ENCODE data around the gene WDR54. TPM values are rescaled to one million over a fixed set of nuclear protein-coding genes. Genes with fewer than 3 reads are reported as not detected.

Gene WDR54
- total RNA-seq, 4 donors from 2014 or later = 7.6 to 14.6 (median 11.9) TPM

DNA sequence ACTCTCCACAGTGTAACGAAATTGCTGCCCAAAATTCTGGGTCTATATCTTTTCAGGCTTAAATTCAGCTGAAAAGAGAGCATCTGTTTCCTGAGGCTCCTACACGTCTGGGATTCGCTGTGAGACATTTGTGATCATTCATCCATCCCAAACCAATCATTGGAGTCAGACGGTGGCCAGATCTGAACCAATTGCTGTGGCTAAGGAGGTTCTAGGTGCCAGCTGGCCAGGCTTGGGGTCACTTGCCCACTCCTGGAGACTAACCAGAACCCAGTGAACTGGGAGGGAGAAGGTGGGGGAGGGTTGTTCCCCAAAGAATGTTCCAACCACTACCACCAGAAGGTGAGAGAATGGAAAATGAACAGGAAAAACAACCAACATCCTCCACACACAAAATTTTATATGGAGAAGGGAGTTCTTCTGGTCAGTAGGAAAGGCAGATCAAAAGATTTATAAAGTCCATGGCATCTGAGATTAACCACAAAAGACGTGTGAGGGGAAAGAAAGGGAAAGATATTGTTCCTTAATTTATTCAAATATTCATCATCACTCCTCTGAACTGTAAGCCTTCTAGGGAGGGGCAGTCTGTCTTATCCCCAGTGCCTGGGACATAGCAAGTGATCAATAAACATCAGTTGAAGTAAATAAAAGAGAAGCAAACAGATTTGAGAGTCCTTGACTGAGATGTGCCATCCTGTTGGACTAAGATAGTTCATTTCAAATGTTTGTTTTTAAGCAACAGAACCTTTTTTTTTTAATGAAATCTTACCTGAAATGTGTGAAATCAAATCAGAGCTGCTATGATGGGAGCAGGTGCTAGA, 23.2 kb downstream of the WDR54 start:
- Histone ChIP-seq H3K36me3 (no peaks in the 10 kb centered on the region), H3K9me3 (no peaks in the 10 kb centered on the region), H3K27me3 (peaks cover 0 to 30% (median 7%) of the 10 kb centered on the region in 4 donors), H3K27ac (replicated peaks in 1 of 4) (no peak overlapping the region), H3K4me1 (peaks cover 17 to 27% (median 22%) of the 10 kb centered on the region in 4 donors), H3K4me3 (no peak overlapping the region)
- no peak for DNase-seq (ENCODE audit: extremely low spot score)
- WGBS = 22% methylated on average over 5 of the region's 5 CpGs
- intact Hi-C loops (cut with DNase I) = no loop called here
- no peak for TF ChIP-seq POLR2AphosphoS5 (IDR thresholded peaks at IDR 0.05)
- no peak for TF ChIP-seq POLR2A (IDR thresholded peaks at IDR 0.05; ENCODE audit: low read depth)
- TF ChIP-seq, protein P1, sequence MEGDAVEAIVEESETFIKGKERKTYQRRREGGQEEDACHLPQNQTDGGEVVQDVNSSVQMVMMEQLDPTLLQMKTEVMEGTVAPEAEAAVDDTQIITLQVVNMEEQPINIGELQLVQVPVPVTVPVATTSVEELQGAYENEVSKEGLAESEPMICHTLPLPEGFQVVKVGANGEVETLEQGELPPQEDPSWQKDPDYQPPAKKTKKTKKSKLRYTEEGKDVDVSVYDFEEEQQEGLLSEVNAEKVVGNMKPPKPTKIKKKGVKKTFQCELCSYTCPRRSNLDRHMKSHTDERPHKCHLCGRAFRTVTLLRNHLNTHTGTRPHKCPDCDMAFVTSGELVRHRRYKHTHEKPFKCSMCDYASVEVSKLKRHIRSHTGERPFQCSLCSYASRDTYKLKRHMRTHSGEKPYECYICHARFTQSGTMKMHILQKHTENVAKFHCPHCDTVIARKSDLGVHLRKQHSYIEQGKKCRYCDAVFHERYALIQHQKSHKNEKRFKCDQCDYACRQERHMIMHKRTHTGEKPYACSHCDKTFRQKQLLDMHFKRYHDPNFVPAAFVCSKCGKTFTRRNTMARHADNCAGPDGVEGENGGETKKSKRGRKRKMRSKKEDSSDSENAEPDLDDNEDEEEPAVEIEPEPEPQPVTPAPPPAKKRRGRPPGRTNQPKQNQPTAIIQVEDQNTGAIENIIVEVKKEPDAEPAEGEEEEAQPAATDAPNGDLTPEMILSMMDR (IDR thresholded peaks at IDR 0.05) = no peak
- no peak for TF ChIP-seq EP300 (IDR thresholded peaks at IDR 0.05)

DNA sequence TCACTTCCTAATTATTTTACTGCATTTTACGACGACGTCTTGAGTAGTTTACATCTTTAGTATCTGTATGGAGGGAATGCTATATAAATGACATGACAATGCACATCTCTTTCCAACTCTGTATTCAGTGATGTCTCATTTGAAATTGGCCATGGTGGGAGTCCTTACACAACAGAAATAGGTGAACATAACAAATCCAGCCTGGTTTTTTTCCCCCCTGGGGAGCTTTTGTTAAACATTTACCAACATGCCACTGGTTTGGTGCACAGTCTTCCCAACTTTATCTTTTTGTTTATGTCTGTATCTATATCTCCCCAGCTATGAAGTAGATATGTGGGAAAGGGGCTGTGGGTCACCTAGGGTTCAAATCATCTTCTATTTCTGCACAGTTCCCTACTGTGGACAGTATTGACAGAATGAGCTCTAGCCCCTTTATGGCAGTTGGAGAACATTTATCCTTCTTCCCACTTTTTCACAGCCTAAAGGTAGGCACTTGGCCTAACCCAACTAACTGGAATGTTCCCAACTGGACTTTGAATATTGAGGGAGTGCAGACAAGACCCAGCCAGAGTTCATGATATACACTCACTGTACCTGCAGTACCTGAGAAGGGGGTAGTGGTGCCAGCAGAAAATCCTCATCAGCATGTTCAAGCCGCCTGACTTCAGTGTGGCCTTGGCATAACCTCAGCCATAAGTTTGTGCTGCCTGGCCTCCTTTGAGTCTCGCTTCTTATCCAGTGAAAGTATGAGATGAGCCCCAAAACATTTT, 25.9 kb downstream of the WDR54 start:
- Histone ChIP-seq H3K4me1 (peaks cover 0 to under 1% (median under 1%) of the 10 kb centered on the region in 4 donors), H3K27ac (replicated peaks in 1 of 4) (no peak overlapping the region), H3K4me3 (no peak overlapping the region), H3K36me3 (no peaks in the 10 kb centered on the region), H3K9me3 (no peaks in the 10 kb centered on the region), H3K27me3 (peaks cover 0 to 15% (median under 1%) of the 10 kb centered on the region in 4 donors)
- 84% methylated on average over 5 of the region's 5 CpGs for WGBS
- TF ChIP-seq POLR2A (IDR thresholded peaks at IDR 0.05; ENCODE audit: low read depth) (no peak), POLR2AphosphoS5 (IDR thresholded peaks at IDR 0.05) (no peak), EP300 (IDR thresholded peaks at IDR 0.05) (no peak)
- TF ChIP-seq, protein P1 (IDR thresholded peaks at IDR 0.05) = no peak
- intact Hi-C loops (cut with DNase I) = no loop called here
- DNase-seq (ENCODE audit: extremely low spot score) = no peak

DNA sequence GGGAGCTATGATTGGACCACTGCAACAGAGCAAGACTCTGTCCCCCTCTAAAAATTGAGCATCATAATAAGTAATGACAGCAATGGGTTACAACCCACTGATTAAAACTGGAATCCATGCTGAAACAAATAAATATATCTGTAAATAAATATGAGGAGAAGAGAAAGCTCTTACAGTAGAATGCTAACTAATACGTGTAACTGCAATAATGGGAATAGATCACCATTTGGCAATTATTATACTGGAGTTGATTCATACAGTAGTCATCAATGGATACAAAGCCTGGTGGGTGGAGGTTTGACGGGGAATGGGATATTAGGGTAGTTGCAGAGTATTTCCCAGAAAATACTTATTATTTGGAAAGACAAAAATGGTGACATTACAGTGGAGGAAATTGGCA, 27.2 kb downstream of the WDR54 start:
- 67% methylated on average over 2 of the region's 2 CpGs for WGBS
- intact Hi-C loops (cut with DNase I) = no loop called here
- TF ChIP-seq POLR2A (IDR thresholded peaks at IDR 0.05; ENCODE audit: low read depth) (no peak), POLR2AphosphoS5 (IDR thresholded peaks at IDR 0.05) (no peak), EP300 (IDR thresholded peaks at IDR 0.05) (no peak)
- TF ChIP-seq, protein P1 (IDR thresholded peaks at IDR 0.05) = no peak

DNA sequence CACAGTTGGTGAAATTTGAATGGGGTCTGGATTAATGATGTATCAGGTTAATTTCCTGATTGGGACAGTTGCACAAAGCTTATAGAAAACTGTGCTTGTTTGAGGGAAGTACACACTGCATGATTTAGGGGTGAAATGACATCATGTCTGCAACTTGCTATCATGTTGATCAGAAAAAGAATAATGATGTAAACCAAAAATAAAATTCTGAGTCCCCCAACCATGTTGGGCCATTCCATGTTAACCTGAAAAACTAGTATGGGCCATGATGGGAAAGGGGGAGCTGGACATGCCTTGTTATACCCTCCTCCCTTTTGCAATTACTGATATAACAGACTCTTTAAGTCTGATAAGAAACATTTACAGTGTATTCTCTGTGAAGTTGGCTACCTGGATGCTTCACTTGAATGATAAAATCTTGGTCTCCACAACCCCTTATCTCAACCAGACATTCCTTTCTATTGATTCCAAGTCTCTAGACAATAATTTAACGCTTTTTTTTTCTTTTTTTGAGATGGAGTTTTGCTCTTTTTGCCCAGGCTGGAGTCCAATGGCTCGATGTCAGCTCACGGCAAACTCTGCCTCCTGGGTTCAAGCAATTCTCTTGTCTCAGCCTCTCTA, 29.1 kb downstream of the WDR54 start:
- TF ChIP-seq EP300 (IDR thresholded peaks at IDR 0.05) (no peak), POLR2AphosphoS5 (IDR thresholded peaks at IDR 0.05) (no peak), POLR2A (IDR thresholded peaks at IDR 0.05; ENCODE audit: low read depth) (no peak)
- TF ChIP-seq, protein P1 (IDR thresholded peaks at IDR 0.05) = no peak
- DNase-seq (ENCODE audit: extremely low spot score) = no peak
- 84% methylated on average over 3 of the region's 3 CpGs for WGBS

More for the DNA sequence above, 27.2 kb downstream of the WDR54 start:
- H3K9me3 ChIP-seq = no peaks in the 10 kb centered on the region
- peaks cover 0 to 6% (median 0%) of the 10 kb centered on the region in 4 donors for H3K27me3 ChIP-seq
- H3K4me1 ChIP-seq = no peaks in the 10 kb centered on the region
- no peaks in the 10 kb centered on the region for H3K36me3 ChIP-seq
- H3K27ac ChIP-seq (replicated peaks in 1 of 4) = no peak overlapping the region
- no peak for DNase-seq (ENCODE audit: extremely low spot score)
- no peak overlapping the region for H3K4me3 ChIP-seq

More for the DNA sequence above, 29.1 kb downstream of the WDR54 start:
- H3K36me3 ChIP-seq = no peaks in the 10 kb centered on the region
- H3K27ac ChIP-seq (replicated peaks in 1 of 4) = no peak overlapping the region
- H3K27me3 ChIP-seq = peaks cover 0 to 3% (median 0%) of the 10 kb centered on the region in 4 donors
- H3K4me1 ChIP-seq = peaks cover 6 to 11% (median 9%) of the 10 kb centered on the region in 4 donors
- intact Hi-C loops (cut with DNase I) = no loop called here
- no peak overlapping the region for H3K4me3 ChIP-seq
- no peaks in the 10 kb centered on the region for H3K9me3 ChIP-seq

Measured in esophagus muscularis mucosa (tissue), 4 donors.